ENCODE measurements around the gene BICD1.

BICD1 gene

DNA sequence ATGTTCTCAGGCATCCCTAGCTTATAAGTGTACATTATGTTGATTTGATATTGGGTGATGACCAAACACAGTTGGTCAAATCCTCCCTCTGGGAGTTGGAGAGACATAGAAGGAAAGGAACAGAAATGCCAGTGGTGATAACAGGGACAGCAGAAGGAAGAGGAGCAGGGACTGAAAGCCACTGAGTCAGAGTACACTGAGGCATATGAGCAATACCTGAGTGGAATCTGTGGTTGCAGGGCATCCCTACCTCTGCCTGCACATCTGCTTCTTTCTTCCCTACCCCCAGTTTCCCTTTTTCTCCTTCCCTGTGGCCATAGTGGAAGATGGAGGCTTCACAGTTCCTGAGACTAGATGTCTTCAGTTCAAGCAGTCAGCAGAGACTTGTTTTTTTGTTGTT, 44.9 kb downstream of the BICD1 start:
- TF ChIP-seq CTCF (conservative IDR thresholded peaks at IDR 0.05; ENCODE audit: low read depth), result no peak
- H3K27ac ChIP-seq, result no peak overlapping the region
- POLR2A ChIA-PET (ENCODE audit: low non-redundant PET), result no interaction called here
- no peak for DNase-seq (ENCODE audit: low spot score)
- CTCF ChIA-PET, result interaction anchor here (0.6 kb wide), 1 partner anchor 470 kb away, joined by 4 read pairs; no protein-coding TSS in a partner anchor

GRCh38 chr12:32155041-32155440, 48.4 kb downstream of the BICD1 start:
- POLR2A ChIA-PET (ENCODE audit: low non-redundant PET), result no interaction called here
- H3K27ac ChIP-seq, result no peak overlapping the region
- no peak for DNase-seq (ENCODE audit: low spot score)
- CTCF ChIA-PET, result no interaction called here
- TF ChIP-seq CTCF (conservative IDR thresholded peaks at IDR 0.05; ENCODE audit: low read depth), result no peak

- POLR2A ChIA-PET (ENCODE audit: low non-redundant PET), result no interaction called here
- CTCF ChIA-PET, result no interaction called here
- DNase-seq (ENCODE audit: low spot score), result no peak
- no peak for TF ChIP-seq CTCF (conservative IDR thresholded peaks at IDR 0.05; ENCODE audit: low read depth)
- H3K27ac ChIP-seq, result no peak overlapping the region
Observed at GRCh38 chr12:32155961-32156529, 49.4 kb downstream of the BICD1 start.

GRCh38 chr12:32158525-32158924, 51.9 kb downstream of the BICD1 start:
- TF ChIP-seq CTCF (conservative IDR thresholded peaks at IDR 0.05; ENCODE audit: low read depth), result no peak
- DNase-seq (ENCODE audit: low spot score), result no peak
- no peak overlapping the region for H3K27ac ChIP-seq
- POLR2A ChIA-PET (ENCODE audit: low non-redundant PET), result no interaction called here
- CTCF ChIA-PET, result no interaction called here

DNA sequence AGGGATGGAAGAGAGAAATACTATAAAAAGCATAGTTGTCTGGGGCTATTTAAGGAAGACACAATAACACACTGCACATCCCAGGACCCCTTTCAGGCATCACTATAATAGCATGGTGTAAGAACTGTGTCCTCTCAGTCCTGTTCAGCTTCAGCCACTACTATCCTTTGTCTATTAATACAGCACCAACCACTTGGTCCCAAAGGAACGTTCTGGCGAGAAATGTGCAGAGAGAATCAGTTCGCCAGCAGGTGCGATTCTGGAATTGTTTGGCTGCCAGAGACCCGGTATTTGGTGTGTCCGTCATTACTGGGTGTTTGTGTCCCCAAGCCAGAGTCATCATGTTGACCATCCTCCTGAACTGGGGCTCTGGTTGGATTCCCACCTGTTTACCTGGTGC, 52.7 kb downstream of the BICD1 start:
- no peak overlapping the region for H3K27ac ChIP-seq
- no peak for DNase-seq (ENCODE audit: low spot score)
- ChIA-PET CTCF (no interaction called here), POLR2A (ENCODE audit: low non-redundant PET) (no interaction called here)
- TF ChIP-seq CTCF (conservative IDR thresholded peaks at IDR 0.05; ENCODE audit: low read depth), result no peak

GRCh38 chr12:32159925-32160324, 53.3 kb downstream of the BICD1 start:
- CTCF ChIA-PET, result no interaction called here
- TF ChIP-seq CTCF (conservative IDR thresholded peaks at IDR 0.05; ENCODE audit: low read depth), result no peak
- DNase-seq (ENCODE audit: low spot score), result no peak
- POLR2A ChIA-PET (ENCODE audit: low non-redundant PET), result no interaction called here
- H3K27ac ChIP-seq, result no peak overlapping the region

DNA sequence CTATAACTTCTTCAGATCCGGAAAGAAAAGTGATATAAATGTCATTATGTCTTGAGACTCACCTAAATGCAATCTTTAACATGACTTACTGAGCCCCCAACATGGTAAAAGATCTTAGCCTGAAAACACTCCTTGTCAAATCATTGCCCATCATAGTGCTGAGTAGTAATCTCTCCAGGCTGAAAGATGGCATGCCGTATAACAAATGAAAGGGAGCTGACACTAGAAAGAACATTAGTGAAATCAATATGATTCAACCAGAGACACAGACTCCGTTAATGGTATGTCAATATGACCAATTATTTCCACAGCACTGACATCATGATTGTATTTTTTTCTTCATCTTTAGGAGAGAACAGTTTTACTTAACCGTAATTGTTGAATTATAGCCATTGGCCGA, 54.4 kb downstream of the BICD1 start:
- no peak for DNase-seq (ENCODE audit: low spot score)
- no peak for TF ChIP-seq CTCF (conservative IDR thresholded peaks at IDR 0.05; ENCODE audit: low read depth)
- ChIA-PET CTCF (interaction anchor here (0.7 kb wide), 1 partner anchor 85 kb away, joined by 3 read pairs; no protein-coding TSS in a partner anchor), POLR2A (ENCODE audit: low non-redundant PET) (no interaction called here)
- no peak overlapping the region for H3K27ac ChIP-seq
